SU-DHL-6 (cell line): ENCODE data around the gene POLR1A.

Experiments
- H2AFZ ChIP-seq: fragments of 200-600 bp; sonication (generic); 2 replicates; pipeline ENCODE4 v1.6.1; 2014; ENCODE audit warnings: low read depth, mild to moderate bottlenecking, moderate library complexity, mixed read lengths, antibody characterized with exemption, low read length; ENCODE audit not compliant: severe bottlenecking
- H3F3A ChIP-seq: fragments of 200-600 bp; shearing (Covaris generic); 2 replicates; pipeline ENCODE4 v1.6.0; 2016; ENCODE audit warnings: antibody characterized with exemption, mild to moderate bottlenecking; ENCODE audit not compliant: insufficient read depth
- H3K27ac ChIP-seq: fragments of 200-600 bp; sonication (generic); 2 replicates; pipeline ENCODE4 v1.5.1; 2016; ENCODE audit warnings: low read depth, mild to moderate bottlenecking, low read length, moderate library complexity, mixed read lengths
- H3K27me3 ChIP-seq: fragments of 200-600 bp; sonication (generic), shearing (Covaris generic); 2 replicates; pipeline ENCODE4 v1.6.0; 2014; ENCODE audit warnings: mild to moderate bottlenecking, low read length
- H3K36me3 ChIP-seq: fragments of 200-600 bp; sonication (generic); 2 replicates; pipeline ENCODE4 v1.6.1; 2014; ENCODE audit warnings: mild to moderate bottlenecking, low read length, mixed read lengths
- H3K4me2 ChIP-seq: fragments of 300-600, 200-600 bp; shearing (Covaris generic), sonication (generic); 2 replicates; pipeline ENCODE4 v1.6.0; 2014; ENCODE audit warnings: low read length, low read depth, mild to moderate bottlenecking; ENCODE audit not compliant: poor library complexity, severe bottlenecking
- H3K4me3 ChIP-seq: fragments of 200-600 bp; sonication (generic); 2 replicates; pipeline ENCODE4 v1.5.1; 2014; ENCODE audit warnings: antibody characterized with exemption, low read length, mild to moderate bottlenecking, mixed read lengths; ENCODE audit not compliant: insufficient read depth, poor library complexity, severe bottlenecking
- H3K79me2 ChIP-seq: fragments of 200-600 bp; sonication (generic); 2 replicates; pipeline ENCODE4 v1.6.1; 2014; ENCODE audit warnings: mild to moderate bottlenecking, low read length, moderate library complexity; ENCODE audit not compliant: insufficient read depth
- H3K9ac ChIP-seq: fragments of 200-600 bp; sonication (generic); 2 replicates; pipeline ENCODE4 v1.7.0; 2014; ENCODE audit warnings: mild to moderate bottlenecking, low read length
- H3K9me2 ChIP-seq: fragments of 200-600 bp; sonication (generic); replicated peaks from 2 replicates; pipeline ENCODE4 v1.6.1; 2014; ENCODE audit warnings: low read length; ENCODE audit not compliant: insufficient read depth
- H3K9me3 ChIP-seq: fragments of 200-600 bp; sonication (generic); 2 replicates; pipeline ENCODE4 v1.6.1; 2014; ENCODE audit warnings: low read length, mixed read lengths; ENCODE audit not compliant: insufficient read depth
- H4K20me1 ChIP-seq: fragments of 200-600 bp; sonication (generic); 2 replicates; pipeline ENCODE4 v1.6.1; 2014; ENCODE audit warnings: low read depth, mild to moderate bottlenecking, antibody characterized with exemption, low read length, moderate library complexity, mixed read lengths
- CTCF ChIP-seq: fragments of 200-600 bp; sonication (generic); IDR thresholded peaks from one replicate; pipeline ENCODE4 v1.5.1; 2017; ENCODE audit warnings: antibody characterized with exemption, mild to moderate bottlenecking, low read length, moderate library complexity; ENCODE audit not compliant: insufficient read depth, poor library complexity, severe bottlenecking
- EZH2phosphoT487 ChIP-seq: fragments of 200-600 bp; sonication (generic), shearing (Covaris generic); conservative IDR thresholded peaks from 2 replicates; pipeline ENCODE4 v1.6.1; 2018; ENCODE audit warnings: mild to moderate bottlenecking, antibody characterized with exemption, low read length, moderate library complexity, mixed read lengths

POLR1A gene

DNA sequence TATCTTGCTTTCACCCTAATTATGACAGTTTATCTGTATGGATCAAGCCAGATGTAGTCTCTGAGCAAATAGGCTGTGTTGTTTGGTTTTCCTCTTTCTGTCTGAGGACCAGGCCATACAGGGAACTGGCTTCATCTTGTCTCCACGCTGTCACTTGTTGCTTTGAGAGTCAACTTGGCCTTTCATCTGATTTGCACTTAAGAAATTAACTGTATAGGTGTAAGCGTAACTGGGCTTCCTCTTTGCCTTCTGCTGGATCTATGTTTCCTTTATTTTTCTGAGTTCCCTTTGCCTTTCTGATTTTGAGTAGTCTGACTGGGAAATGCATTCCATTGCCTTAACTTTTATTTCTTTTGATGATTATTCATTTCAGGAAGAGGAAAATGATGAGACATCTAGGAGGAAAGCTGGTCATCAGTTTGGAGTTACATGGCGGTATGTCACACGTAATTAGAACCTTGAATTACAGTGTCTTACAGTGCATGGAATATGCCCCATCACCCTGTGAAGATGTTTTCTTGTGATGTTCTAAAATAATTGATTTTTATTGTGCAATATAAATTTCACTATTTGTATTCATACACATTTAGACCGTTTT, 17.7 kb upstream of the POLR1A start:
- H2AFZ ChIP-seq = no peak overlapping the region
- no peaks in the 10 kb centered on the region; the same call in 1 of the 2 replicates for H3F3A ChIP-seq
- H4K20me1 ChIP-seq = no peaks in the 10 kb centered on the region; the same call in 1 of the 2 replicates

GRCh38 chr2:86118130-86118529, 12.4 kb upstream of the POLR1A start:
- TF ChIP-seq EZH2phosphoT487 = no peak
- TF ChIP-seq CTCF = no peak
- H3K27ac ChIP-seq = no peak overlapping the region
- H3K79me2 ChIP-seq = peaks cover 34% of the 10 kb centered on the region

More for the DNA sequence above, 17.7 kb upstream of the POLR1A start:
- Histone ChIP-seq H3K79me2 (no peaks in the 10 kb centered on the region), H3K4me3 (no peak overlapping the region), H3K9ac (no peak overlapping the region), H3K36me3 (peaks cover 64% of the 10 kb centered on the region), H3K27me3 (no peaks in the 10 kb centered on the region), H3K27ac (no peak overlapping the region), H3K4me2 (no peak overlapping the region), H3K9me3 (no peaks in the 10 kb centered on the region), H3K9me2 (no peaks in the 10 kb centered on the region)
- TF ChIP-seq EZH2phosphoT487 = no peak
- no peak for TF ChIP-seq CTCF

DNA sequence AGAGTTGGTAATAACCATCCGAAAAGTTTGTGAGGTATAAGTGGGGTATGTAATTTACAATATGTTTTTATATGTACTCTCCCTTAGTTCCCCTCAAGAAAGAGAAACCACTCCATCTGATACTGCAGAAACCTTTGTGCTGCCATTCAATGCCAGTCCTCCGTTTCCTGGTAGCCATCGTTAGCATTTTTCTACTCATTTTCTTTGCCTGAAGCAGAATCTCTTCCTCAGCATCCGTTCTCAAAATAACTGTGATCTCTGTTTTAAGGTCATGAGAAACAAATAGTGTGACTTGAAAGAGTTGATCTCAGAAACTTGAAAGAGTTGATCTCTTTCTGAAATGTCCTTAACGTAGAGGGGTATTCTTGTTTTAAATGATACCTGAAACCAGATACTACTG, 1.3 kb upstream of the POLR1A start:
- Histone ChIP-seq H3K9ac (peak overlapping the region; percentile 91), H3K27me3 (no peaks in the 10 kb centered on the region), H2AFZ (no peak overlapping the region), H3F3A (no peaks in the 10 kb centered on the region), H3K79me2 (peaks cover 82% of the 10 kb centered on the region), H4K20me1 (peaks cover 10% of the 10 kb centered on the region; the same call in 1 of the 2 replicates), H3K27ac (peak overlapping the region; percentile 73), H3K4me2 (peak overlapping the region; percentile 89), H3K4me3 (peak overlapping the region; percentile 97), H3K9me2 (no peaks in the 10 kb centered on the region), H3K9me3 (no peaks in the 10 kb centered on the region), H3K36me3 (peaks cover 33% of the 10 kb centered on the region)
- TF ChIP-seq CTCF = no peak
- no peak for TF ChIP-seq EZH2phosphoT487

More at GRCh38 chr2:86118130-86118529, 12.4 kb upstream of the POLR1A start:
- H3K9me3 ChIP-seq = no peaks in the 10 kb centered on the region
- H3K4me3 ChIP-seq = no peak overlapping the region
- peaks cover 3% of the 10 kb centered on the region; the same call in 1 of the 2 replicates for H4K20me1 ChIP-seq
- no peak overlapping the region for H3K9ac ChIP-seq
- H3K4me2 ChIP-seq = no peak overlapping the region
- H3K9me2 ChIP-seq = no peaks in the 10 kb centered on the region
- 0 out of 2 replicates have a peak, but pooled peaks cover 8% of the 10 kb centered on the region for H3F3A ChIP-seq
- peaks cover 59% of the 10 kb centered on the region for H3K36me3 ChIP-seq
- no peak overlapping the region for H2AFZ ChIP-seq
- no peaks in the 10 kb centered on the region for H3K27me3 ChIP-seq
